Measurements from ENCODE around the gene ZNF662. TPM values are rescaled to one million over a fixed set of nuclear protein-coding genes. Genes with fewer than 3 reads are reported as not detected.

ZNF662 gene
- not detected in 2 replicates for total RNA-seq (2014; rRNA removed; shearing (Covaris generic))

GRCh38 chr3:42906070-42906847 is at the start of gene ZNF662:
Gene ZNF662 (plus strand): TSS chr3:42906142. CDS start chr3:42908115, 1,973 bp downstream.

DNA sequence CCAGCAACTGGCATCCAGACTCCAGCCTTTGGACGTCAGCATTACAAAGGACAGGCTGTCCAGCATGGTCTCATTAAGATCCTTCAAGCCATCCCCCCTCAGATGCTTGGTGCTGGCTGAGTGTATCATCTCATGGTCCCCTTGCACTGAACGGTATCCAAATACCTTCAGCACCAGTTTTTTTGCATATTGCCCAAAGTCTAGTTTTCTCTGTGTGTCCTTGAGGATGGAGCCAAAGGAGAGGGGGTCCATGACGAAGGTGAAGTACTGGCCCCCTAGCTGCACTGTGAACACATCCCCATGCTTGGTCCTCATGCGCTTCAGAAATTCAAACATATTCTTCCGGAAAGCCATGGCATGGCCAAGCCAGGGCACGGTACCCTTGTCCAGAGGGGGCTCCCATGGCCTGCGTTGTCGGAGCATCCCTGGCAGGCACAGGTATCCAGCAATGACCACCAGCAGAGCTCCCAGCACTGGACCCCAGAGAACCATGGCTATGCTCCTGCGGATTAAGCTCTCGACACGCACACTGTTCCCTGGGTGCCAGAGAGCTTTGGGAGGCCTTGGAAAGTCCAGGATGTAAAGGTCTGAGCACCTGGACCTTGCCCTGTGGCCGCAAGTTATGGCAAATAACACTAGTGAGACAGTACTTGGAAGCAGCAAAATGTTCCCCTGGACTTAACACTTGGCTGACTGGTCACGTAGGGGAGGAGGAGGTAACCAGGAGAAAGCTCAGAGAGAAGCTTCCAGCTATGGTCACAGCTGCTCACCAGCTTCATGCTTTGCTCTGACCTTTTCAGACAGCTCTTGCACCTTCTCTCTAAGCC is 30.4 kb upstream of the ZNF662 start, which contains the start of gene CYP8B1:
Gene CYP8B1 (minus strand): TSS at position 555 of the 827 bp plus-strand sequence. CDS start 63 bp downstream, at position 492.

Other genes with a start within 250 kb of the ZNF662 start
- not detected in 2 replicates for gene KLHL40, start 220.6 kb upstream of the ZNF662 start, total RNA-seq (2014; rRNA removed; shearing (Covaris generic))
- gene HHATL, start 203.3 kb upstream of the ZNF662 start, total RNA-seq (2014; rRNA removed; shearing (Covaris generic)): not detected in 2 replicates
- 0.08 and 2.5 TPM in 2 replicates for gene CCDC13, start 132.9 kb upstream of the ZNF662 start, total RNA-seq (2014; rRNA removed; shearing (Covaris generic))
- gene HIGD1A, start 101.7 kb upstream of the ZNF662 start, total RNA-seq (2014; rRNA removed; shearing (Covaris generic)): 53.3 and 64.7 TPM in 2 replicates
- not detected in 2 replicates for gene ACKR2, start 96.7 kb upstream of the ZNF662 start, total RNA-seq (2014; rRNA removed; shearing (Covaris generic))
- 0.11 TPM in 1 of 2 replicates, not detected in the other for gene CYP8B1, start 30.3 kb upstream of the ZNF662 start, total RNA-seq (2014; rRNA removed; shearing (Covaris generic))
- gene GASK1A, start 73.2 kb downstream of the ZNF662 start, total RNA-seq (2014; rRNA removed; shearing (Covaris generic)): not detected in 2 replicates
- 16.9 and 18.6 TPM in 2 replicates for gene POMGNT2, start 199.9 kb downstream of the ZNF662 start, total RNA-seq (2014; rRNA removed; shearing (Covaris generic))

All from A375 (cell line).